Measurements from ENCODE around the gene FRZB.

The FRZB gene

DNA sequence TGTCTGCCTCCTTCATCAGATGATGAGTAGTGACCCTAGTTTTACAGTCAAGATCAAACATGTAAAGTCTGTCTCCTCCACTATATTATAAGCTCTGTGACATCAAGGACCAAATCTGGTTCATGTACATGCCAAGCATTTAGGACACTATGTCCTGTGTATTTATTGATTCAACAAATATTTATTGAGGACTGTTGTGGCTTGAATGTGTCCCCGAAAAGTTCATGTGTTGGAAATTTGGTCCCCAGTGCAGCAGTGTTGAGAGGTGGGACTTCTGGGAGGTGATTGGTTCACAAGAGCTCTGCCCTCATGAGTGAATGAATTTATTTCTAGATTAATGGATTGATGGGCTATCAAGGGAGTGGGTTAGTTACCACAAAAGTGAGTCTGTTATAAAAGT, 46.6 kb upstream of the FRZB start (continued):
- TF ChIP-seq, protein P1, sequence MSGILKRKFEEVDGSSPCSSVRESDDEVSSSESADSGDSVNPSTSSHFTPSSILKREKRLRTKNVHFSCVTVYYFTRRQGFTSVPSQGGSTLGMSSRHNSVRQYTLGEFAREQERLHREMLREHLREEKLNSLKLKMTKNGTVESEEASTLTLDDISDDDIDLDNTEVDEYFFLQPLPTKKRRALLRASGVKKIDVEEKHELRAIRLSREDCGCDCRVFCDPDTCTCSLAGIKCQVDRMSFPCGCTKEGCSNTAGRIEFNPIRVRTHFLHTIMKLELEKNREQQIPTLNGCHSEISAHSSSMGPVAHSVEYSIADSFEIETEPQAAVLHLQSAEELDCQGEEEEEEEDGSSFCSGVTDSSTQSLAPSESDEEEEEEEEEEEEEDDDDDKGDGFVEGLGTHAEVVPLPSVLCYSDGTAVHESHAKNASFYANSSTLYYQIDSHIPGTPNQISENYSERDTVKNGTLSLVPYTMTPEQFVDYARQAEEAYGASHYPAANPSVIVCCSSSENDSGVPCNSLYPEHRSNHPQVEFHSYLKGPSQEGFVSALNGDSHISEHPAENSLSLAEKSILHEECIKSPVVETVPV (CRISPR knock-in tag; IDR thresholded peaks at IDR 0.05): no peak
- no peak for TF ChIP-seq ZC3H10 (CRISPR knock-in tag; IDR thresholded peaks at IDR 0.05)
- no peak for TF ChIP-seq ZFP3 (CRISPR knock-in tag; IDR thresholded peaks at IDR 0.05)
- TF ChIP-seq, protein P2, sequence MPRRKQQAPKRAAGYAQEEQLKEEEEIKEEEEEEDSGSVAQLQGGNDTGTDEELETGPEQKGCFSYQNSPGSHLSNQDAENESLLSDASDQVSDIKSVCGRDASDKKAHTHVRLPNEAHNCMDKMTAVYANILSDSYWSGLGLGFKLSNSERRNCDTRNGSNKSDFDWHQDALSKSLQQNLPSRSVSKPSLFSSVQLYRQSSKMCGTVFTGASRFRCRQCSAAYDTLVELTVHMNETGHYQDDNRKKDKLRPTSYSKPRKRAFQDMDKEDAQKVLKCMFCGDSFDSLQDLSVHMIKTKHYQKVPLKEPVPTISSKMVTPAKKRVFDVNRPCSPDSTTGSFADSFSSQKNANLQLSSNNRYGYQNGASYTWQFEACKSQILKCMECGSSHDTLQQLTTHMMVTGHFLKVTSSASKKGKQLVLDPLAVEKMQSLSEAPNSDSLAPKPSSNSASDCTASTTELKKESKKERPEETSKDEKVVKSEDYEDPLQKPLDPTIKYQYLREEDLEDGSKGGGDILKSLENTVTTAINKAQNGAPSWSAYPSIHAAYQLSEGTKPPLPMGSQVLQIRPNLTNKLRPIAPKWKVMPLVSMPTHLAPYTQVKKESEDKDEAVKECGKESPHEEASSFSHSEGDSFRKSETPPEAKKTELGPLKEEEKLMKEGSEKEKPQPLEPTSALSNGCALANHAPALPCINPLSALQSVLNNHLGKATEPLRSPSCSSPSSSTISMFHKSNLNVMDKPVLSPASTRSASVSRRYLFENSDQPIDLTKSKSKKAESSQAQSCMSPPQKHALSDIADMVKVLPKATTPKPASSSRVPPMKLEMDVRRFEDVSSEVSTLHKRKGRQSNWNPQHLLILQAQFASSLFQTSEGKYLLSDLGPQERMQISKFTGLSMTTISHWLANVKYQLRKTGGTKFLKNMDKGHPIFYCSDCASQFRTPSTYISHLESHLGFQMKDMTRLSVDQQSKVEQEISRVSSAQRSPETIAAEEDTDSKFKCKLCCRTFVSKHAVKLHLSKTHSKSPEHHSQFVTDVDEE (CRISPR knock-in tag; IDR thresholded peaks at IDR 0.05): no peak
- TF ChIP-seq ZNF565 (CRISPR knock-in tag; conservative IDR thresholded peaks at IDR 0.05; ENCODE audit: low read depth): no peak
- TF ChIP-seq PPARA (CRISPR knock-in tag; IDR thresholded peaks at IDR 0.05; ENCODE audit: borderline replicate concordance): no peak

DNA sequence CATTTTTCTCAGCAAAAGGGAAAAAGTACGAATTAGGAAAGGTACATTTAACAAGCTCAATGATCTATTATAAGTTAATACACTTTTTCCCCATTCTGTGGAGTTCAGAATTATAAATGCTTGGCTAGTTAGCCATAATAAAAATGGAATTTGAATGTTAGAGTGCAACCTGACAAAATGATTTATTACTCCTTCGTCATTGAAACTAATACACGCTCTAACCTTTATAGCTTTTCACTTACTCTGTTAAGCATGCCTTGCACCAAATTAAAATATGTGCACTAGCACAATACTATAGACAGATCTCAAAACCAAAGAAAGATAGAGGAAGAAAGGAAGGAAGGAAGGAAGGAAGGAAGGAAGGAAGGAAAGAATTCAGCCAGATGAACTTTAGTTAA, 46.1 kb upstream of the FRZB start:
- ATAC-seq: no peak
- TF ChIP-seq ESRRG (CRISPR knock-in tag; IDR thresholded peaks at IDR 0.05): no peak
- TF ChIP-seq OSR1 (CRISPR knock-in tag; IDR thresholded peaks at IDR 0.05): no peak
- TF ChIP-seq ZFP30 (CRISPR knock-in tag; IDR thresholded peaks at IDR 0.05): no peak
- no peak for TF ChIP-seq SNAI2 (CRISPR knock-in tag; IDR thresholded peaks at IDR 0.05)
- TF ChIP-seq GLIS3 (CRISPR knock-in tag; IDR thresholded peaks at IDR 0.05): no peak
- no peak for TF ChIP-seq BACH2 (CRISPR knock-in tag; IDR thresholded peaks at IDR 0.05; ENCODE audit: borderline replicate concordance)
- TF ChIP-seq, protein P1 (CRISPR knock-in tag; IDR thresholded peaks at IDR 0.05): no peak
- no peak for TF ChIP-seq ZNF565 (CRISPR knock-in tag; conservative IDR thresholded peaks at IDR 0.05; ENCODE audit: low read depth)
- no peak for TF ChIP-seq ARNTL (CRISPR knock-in tag; IDR thresholded peaks at IDR 0.05; ENCODE audit: borderline replicate concordance, low read depth)
- no peak for TF ChIP-seq ZNF8 (CRISPR knock-in tag; IDR thresholded peaks at IDR 0.05)
- TF ChIP-seq PPARA (CRISPR knock-in tag; IDR thresholded peaks at IDR 0.05; ENCODE audit: borderline replicate concordance): no peak
- TF ChIP-seq TOX (CRISPR knock-in tag; IDR thresholded peaks at IDR 0.05; ENCODE audit: borderline replicate concordance): no peak
- TF ChIP-seq CSDC2 (CRISPR knock-in tag; IDR thresholded peaks at IDR 0.05): no peak
- no peak for TF ChIP-seq ZNF70 (CRISPR knock-in tag; IDR thresholded peaks at IDR 0.05)
- TF ChIP-seq, protein P3, sequence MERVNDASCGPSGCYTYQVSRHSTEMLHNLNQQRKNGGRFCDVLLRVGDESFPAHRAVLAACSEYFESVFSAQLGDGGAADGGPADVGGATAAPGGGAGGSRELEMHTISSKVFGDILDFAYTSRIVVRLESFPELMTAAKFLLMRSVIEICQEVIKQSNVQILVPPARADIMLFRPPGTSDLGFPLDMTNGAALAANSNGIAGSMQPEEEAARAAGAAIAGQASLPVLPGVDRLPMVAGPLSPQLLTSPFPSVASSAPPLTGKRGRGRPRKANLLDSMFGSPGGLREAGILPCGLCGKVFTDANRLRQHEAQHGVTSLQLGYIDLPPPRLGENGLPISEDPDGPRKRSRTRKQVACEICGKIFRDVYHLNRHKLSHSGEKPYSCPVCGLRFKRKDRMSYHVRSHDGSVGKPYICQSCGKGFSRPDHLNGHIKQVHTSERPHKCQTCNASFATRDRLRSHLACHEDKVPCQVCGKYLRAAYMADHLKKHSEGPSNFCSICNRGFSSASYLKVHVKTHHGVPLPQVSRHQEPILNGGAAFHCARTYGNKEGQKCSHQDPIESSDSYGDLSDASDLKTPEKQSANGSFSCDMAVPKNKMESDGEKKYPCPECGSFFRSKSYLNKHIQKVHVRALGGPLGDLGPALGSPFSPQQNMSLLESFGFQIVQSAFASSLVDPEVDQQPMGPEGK (CRISPR knock-in tag; IDR thresholded peaks at IDR 0.05; ENCODE audit: borderline replicate concordance): no peak
- TF ChIP-seq, protein P4, sequence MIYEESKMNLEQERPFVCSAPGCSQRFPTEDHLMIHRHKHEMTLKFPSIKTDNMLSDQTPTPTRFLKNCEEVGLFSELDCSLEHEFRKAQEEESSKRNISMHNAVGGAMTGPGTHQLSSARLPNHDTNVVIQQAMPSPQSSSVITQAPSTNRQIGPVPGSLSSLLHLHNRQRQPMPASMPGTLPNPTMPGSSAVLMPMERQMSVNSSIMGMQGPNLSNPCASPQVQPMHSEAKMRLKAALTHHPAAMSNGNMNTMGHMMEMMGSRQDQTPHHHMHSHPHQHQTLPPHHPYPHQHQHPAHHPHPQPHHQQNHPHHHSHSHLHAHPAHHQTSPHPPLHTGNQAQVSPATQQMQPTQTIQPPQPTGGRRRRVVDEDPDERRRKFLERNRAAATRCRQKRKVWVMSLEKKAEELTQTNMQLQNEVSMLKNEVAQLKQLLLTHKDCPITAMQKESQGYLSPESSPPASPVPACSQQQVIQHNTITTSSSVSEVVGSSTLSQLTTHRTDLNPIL (CRISPR knock-in tag; IDR thresholded peaks at IDR 0.05; ENCODE audit: low read depth): no peak
- no peak for TF ChIP-seq RARB (CRISPR knock-in tag; IDR thresholded peaks at IDR 0.05)
- TF ChIP-seq ZFP3 (CRISPR knock-in tag; IDR thresholded peaks at IDR 0.05): no peak
- no peak for TF ChIP-seq ZC3H10 (CRISPR knock-in tag; IDR thresholded peaks at IDR 0.05)

DNA sequence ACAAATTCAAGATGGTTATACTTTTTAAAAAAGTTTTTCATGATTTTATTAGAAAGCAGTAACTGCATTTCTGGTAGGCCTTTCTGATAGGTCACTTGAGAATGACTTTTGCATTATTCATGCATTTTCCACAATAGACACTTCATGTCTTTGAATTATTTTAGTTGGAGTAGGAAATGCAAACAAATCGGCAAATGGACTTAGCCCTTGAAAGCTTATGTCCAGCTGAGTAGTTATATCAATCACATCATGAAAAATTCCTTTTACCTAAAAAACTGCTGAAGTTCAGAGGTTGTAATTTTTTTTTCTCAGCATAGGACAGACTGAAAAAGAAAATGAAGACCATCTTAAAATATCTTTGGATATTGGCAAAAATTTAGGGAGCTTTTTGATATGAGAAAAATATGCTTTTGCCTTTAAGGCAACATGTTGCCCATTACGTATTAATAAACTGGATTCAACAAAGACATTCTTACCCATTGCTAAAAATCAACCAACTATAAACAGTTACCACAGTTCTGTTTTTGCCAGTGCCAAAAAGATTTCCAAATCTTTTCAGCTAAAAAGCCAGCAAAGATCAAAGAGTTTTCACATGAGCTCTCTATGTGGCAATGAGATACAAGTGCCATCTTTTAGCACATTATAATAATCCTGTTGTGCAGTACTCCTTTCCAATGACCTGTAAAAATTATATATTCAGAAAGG, 45.5 kb upstream of the FRZB start:
- TF ChIP-seq, protein P3 (CRISPR knock-in tag; IDR thresholded peaks at IDR 0.05; ENCODE audit: borderline replicate concordance): no peak
- TF ChIP-seq ARNTL (CRISPR knock-in tag; IDR thresholded peaks at IDR 0.05; ENCODE audit: borderline replicate concordance, low read depth): no peak
- no peak for TF ChIP-seq GLIS3 (CRISPR knock-in tag; IDR thresholded peaks at IDR 0.05)
- no peak for TF ChIP-seq ISL1 (CRISPR knock-in tag; IDR thresholded peaks at IDR 0.05)
- TF ChIP-seq SNAI2 (CRISPR knock-in tag; IDR thresholded peaks at IDR 0.05): no peak
- no peak for ATAC-seq

Measured in SK-N-SH treated with all-trans-retinoic acid at 6 μM for 48 hours (cell line).